Epidermal melanocyte (primary cell): ENCODE measurements around the gene RETN.

Experiments
- DNase-seq: peaks from one replicate; pipeline ENCODE4 v3.0.0; 2011; ENCODE audit warnings: low spot score; ENCODE audit not compliant: insufficient read length

The RETN gene, protein sequence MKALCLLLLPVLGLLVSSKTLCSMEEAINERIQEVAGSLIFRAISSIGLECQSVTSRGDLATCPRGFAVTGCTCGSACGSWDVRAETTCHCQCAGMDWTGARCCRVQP

DNA sequence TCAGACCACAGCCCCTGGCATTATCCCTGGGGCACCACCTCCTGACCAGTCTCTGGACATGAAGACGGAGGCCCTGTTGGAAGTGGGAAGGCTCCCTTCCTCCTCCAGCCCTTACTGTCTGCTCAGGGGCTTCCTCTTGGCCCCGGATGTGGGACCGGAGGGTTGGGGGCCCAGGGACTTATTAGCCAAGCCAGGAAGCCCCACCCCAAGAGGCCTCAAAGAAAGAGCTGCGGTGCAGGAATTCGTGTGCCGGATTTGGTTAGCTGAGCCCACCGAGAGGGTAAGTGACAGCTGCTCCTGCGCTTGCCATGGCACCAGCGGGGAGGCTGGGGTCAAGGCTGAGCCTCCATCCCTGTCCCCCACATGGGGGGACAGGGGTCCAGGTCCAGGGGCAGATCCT is at the start of gene RETN:
Gene RETN (plus strand): TSS at position 208 of the 400 bp plus-strand sequence. CDS start 278 bp downstream, outside the sequence.
- DNase-seq: no peak

- DNase-seq: no peak
These were observed 49.0 kb upstream of the RETN start for GRCh38 chr19:7619671-7620441.

- DNase-seq: no peak
These were observed 48.1 kb upstream of the RETN start for GRCh38 chr19:7620442-7621412.

DNA sequence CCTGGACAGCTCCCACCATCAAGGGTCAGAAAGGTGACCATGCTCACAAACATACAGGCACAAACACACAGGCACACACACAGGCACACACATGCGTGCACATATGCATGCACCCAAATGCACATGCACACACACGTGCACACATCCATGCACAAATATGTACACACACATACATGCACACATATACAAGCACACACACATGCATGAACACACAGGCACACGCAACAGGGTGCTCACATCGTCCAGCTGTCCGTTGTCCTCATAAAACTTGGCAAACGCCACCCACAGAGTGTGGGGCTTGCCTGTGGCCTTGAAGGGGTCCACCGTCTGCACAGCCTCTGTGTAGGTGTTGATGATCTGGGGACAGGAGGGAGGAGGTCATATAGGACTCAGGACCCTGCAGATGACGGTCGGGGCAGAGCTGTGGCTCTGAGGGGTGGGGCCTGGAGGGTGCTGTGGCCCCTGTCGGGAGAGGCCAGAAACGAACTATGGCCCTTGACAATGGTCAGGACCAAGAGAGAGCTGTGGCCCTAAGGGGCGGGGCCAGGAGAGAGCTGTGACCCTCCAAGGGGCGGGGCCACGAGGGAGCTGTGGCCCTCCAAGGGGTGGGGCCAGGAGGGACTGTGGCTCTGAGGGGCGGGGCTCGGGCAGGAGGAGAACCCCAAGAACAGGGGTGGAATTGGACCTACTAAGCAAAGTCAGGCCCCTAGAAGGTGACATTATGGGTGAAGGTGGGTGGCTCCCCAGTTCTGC is 45.7 kb upstream of the RETN start:
- DNase-seq: no peak

DNA sequence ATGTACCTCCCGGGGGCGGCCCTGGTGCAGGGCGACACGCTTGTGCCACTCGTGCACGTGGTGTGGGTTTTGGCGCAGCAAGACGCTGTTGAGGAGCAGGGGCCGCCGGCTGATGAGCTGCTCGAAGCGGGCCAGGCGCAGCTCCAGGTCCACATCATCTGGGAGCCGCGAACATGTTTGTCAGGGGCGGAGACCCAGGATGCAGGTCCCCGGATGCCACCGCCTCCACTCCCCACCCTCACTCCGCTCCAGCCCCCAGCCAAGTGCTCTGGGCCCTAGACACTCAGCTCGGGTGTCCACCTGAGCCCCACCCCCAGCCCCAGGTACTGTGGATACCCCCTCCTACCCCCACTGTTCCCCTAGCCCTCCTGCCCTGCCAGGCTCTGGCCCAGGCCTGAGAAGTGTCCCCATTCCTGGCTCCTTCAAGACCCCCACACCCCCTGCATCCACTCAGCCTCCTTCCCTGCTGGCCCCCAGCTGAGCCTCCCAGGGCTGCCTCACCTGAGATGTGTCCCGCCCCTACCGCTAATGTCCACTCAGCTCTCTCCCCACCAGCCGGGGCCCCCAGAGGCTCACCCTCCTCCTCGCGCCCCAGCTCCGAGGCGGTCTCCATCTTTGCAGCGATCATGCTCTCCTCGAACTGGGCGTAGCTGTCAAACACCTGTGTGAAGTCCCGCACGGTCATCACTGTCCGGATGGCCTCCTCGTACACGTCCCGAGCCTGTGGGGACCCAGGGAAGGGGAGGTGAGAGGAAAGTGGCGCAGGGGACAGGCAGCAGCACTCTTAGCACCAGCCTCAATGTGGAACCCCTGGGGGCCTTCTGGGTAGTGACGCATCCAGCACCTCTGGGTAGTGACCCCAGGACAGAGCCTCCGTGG is 44.9 kb upstream of the RETN start:
- DNase-seq: no peak

DNA sequence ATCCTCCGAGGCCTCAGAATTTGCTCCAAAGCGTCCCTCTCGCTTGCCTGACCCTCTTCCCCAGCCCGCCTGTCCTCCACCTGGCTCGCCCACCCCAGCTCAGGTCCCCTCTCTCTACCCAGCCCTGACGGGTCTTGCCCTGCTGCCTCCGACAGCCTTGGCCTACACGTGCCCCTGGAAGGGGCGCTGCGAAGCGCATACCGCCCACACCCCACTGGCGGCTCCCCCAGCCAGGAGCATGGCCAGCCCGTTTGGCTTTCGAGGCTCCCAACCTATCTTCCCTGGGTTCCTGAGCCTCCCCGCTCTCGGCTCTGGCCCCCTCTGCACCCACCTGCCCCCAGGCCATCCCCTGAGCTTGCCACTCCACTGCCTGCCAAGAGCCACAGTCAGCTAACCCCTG is 44.0 kb upstream of the RETN start:
- DNase-seq: no peak

- no peak for DNase-seq
These were observed 43.0 kb upstream of the RETN start for GRCh38 chr19:7625763-7626372.

- no peak for DNase-seq
These were observed 41.7 kb upstream of the RETN start for GRCh38 chr19:7627166-7627565.

DNA sequence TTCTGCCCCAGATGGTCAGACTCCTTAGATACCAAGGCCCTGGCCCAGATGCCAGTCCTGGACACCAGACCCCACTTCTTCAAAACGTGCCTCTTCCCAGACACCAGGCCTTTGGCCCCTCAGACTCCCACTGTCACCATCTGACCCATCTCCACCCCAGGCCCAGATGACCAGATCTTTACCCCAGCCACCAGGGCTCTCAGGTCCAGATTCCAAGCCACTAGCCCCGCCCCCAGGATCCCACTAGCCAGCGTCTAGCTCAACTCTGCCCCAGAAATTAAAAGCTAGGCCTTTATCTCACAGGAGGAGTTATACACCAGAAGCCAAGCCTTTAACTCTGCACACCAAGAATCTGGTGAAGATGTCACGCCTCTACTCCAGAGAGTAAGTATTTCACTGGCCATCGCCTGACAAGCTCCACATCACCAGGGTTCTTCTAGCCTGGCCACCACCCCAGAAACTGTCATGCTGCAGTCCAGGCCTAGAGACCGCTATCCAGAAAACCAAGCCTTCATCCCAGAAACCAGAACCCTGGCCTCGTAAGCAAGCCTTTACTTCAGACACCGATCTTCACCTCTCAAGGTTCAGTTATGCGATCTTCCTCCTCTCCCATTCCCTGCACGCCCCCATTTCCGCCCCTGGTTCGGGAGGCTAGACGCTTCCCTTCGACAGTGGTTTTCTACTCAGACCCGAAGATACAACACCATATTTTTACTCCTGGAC is 40.1 kb upstream of the RETN start:
- no peak for DNase-seq

- peak; percentile 100 for DNase-seq
These were observed 39.3 kb upstream of the RETN start, which contains the start of the genes PET100 and XAB2 for GRCh38 chr19:7629347-7630054. TSS of gene PET100 (plus strand) at chr19:7629793. CDS start at chr19:7629834, 41 bp downstream. TSS of gene XAB2 (minus strand) at chr19:7629545. CDS start at chr19:7629527, 18 bp downstream.

GRCh38 chr19:7631577-7631976 is 37.3 kb upstream of the RETN start:
- DNase-seq: no peak

GRCh38 chr19:7632340-7633203 is 36.3 kb upstream of the RETN start:
- DNase-seq: no peak

DNA sequence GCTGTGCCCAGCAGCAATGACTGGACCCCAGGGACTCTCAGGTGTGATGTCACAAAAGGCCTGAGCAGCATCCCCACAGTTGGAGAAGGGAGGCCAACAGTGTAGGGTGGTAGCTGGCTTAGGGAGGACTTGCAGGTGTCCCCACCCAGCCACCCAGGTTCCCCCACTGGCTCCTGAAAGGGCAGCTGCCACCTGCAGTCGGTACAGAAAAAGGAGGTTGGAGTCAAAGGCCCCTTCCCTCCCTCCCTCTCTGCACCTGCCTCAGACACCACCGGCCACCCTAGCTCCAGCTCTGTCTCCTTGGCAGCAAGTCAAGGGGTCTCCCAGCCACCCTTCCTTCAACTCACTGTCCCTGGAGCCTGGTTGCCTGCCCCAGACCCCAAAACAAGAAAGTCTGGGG is 35.2 kb upstream of the RETN start, which contains the start of gene PCP2:
Gene PCP2 (minus strand): TSS at position 22 of the 400 bp plus-strand sequence. CDS start 262 bp downstream, outside the sequence.
- DNase-seq: no peak

- DNase-seq: no peak
These were observed 33.2 kb upstream of the RETN start for GRCh38 chr19:7635670-7636069.

DNA sequence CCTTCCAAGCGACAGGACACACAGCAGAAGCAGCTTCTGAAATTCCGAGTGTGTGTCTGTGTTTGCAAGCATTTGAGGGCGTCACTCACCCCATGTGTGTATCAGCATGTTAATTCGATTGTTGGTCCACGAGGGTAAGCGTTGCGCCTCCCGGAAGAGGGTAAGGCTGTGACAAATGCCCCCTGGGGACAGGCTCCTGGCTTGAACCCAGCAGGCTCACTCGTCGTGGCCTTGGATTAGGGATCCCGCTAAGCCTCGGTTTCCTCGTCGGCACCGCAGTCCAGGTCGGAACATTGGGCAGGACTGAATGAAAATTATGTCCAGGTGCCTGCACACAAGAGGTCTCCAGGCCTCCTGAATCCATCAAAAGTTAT is 32.5 kb upstream of the RETN start:
- no peak for DNase-seq

DNA sequence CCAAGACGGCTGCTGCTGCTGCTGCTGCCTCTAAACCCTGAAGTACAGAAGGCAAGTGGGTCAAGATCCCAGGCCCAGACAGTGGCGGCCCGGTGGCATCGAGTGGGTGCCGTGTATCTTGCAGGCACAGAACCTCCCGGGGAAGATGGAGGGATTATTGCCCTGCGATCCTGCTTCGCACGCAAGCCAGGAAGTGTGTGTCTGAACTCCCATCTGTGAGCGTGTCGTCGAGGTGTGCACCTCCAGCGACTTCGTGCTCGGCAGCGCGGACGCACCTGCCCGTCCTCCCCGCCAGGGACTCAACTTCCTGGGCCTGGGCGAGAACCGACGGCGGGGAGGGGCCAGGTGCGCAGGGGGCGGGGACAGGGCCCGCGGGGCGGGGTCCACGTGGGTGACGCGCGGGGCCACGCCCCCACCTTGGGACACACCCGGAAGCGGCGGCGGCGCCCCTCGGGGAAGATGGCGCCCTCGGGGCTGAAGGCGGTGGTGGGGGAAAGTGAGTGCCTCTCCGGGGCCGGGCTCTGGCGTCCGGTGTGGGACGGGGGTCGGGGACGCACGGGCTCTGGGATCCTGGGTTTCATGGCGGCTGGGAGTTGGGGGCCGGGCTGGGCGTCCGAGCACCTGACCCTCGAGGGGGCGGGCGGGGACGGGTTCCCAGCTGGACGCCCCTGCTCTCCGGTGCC is 32.0 kb upstream of the RETN start, which contains the start of gene STXBP2:
Gene STXBP2 (plus strand): TSS at position 420 of the 683 bp plus-strand sequence. CDS start 40 bp downstream, at position 460.
- DNase-seq: peak; percentile 67
